VCaP (cell line): ENCODE results near the gene ANAPC10.

Experiments used
- H3K27ac ChIP-seq: fragments of 450-650 bp; 2 replicates; pipeline ENCODE4 v1.5.1; 2017
- TF ChIP-seq, protein P1 (sequence below): fragments of 450-650 bp; conservative IDR thresholded peaks from 2 replicates; pipeline ENCODE4 v1.5.1; 2017; ENCODE audit warnings: mild to moderate bottlenecking, moderate library complexity

ANAPC10 gene

GRCh38 chr4:145048817-145049216 is 49.2 kb downstream of the ANAPC10 start:
- TF ChIP-seq, protein P1, sequence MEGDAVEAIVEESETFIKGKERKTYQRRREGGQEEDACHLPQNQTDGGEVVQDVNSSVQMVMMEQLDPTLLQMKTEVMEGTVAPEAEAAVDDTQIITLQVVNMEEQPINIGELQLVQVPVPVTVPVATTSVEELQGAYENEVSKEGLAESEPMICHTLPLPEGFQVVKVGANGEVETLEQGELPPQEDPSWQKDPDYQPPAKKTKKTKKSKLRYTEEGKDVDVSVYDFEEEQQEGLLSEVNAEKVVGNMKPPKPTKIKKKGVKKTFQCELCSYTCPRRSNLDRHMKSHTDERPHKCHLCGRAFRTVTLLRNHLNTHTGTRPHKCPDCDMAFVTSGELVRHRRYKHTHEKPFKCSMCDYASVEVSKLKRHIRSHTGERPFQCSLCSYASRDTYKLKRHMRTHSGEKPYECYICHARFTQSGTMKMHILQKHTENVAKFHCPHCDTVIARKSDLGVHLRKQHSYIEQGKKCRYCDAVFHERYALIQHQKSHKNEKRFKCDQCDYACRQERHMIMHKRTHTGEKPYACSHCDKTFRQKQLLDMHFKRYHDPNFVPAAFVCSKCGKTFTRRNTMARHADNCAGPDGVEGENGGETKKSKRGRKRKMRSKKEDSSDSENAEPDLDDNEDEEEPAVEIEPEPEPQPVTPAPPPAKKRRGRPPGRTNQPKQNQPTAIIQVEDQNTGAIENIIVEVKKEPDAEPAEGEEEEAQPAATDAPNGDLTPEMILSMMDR, result no peak
- no peak overlapping the region for H3K27ac ChIP-seq

DNA sequence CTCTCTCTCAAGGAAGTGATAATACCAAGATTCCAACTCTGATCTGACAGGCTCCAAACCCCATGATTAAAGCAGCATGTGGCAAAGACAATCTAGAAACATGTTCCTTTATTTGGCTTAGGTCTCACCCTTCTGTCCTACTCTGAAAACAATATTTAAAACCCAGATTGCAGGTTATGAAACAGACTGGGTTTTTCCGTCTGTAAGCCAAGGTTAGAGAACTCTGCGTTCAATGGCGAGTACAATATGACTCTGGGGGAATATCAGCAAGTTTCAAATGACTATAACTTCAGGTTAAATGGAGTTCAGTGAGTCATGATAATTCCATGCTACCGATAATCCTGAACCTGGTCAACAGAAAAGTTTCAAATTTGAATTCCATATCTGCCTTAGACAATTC is 50.8 kb downstream of the ANAPC10 start:
- no peak overlapping the region for H3K27ac ChIP-seq

GRCh38 chr4:145045180-145045579 is 52.8 kb downstream of the ANAPC10 start:
- H3K27ac ChIP-seq, result no peak overlapping the region
- TF ChIP-seq, protein P1, result no peak

More for the DNA sequence above, 50.8 kb downstream of the ANAPC10 start:
- TF ChIP-seq, protein P1, result no peak

GRCh38 chr4:145044341-145044740 is 53.7 kb downstream of the ANAPC10 start:
- H3K27ac ChIP-seq, result no peak overlapping the region
- TF ChIP-seq, protein P1, result no peak

DNA sequence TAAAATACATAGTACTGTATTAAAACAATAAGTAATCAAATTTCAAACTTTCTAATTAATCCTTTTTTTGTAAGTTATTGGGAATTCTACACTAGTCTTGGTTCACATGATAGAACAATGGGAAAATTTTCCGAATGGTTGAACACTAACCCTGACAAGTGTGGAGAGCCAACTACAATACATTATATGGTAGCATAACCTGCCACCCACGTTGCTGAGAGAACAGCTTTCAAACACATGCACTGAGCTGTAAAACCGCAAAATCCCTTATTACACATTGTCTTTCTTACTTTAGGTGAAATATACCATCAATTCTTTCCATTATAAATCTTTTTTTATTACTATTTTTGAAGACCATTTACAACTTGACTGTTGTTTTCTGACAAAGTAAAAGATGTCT is 54.7 kb downstream of the ANAPC10 start:
- TF ChIP-seq, protein P1, result no peak

GRCh38 chr4:145042601-145043285 is 55.3 kb downstream of the ANAPC10 start:
- H3K27ac ChIP-seq, result no peak overlapping the region
- TF ChIP-seq, protein P1, result no peak

More for the DNA sequence above, 54.7 kb downstream of the ANAPC10 start:
- no peak overlapping the region for H3K27ac ChIP-seq

DNA sequence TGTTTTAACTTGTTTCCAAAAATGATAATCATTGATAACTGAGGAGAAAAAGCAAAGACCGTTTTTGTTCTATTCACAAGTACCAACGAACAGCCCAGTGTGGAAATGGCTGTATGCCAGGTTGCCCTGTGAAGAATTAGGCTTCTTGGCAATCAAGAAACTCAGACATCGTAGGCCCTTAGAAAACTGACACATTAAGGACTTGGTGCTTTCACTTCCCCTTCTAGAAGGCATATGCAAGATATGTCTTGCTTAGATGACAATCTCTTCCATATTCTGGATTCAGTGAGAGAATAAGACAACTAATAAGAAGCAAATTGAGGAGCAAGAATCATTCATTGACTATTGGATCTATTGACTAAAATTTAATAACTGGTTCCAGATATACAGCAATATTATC is 56.6 kb downstream of the ANAPC10 start:
- no peak overlapping the region for H3K27ac ChIP-seq
- TF ChIP-seq, protein P1, result no peak
